ENCODE results near the gene CCT7.

- TF ChIP-seq JUND (IDR thresholded peaks at IDR 0.05; ENCODE audit: low read length) (no peak), EZH2 (IDR thresholded peaks at IDR 0.05; ENCODE audit: low read depth, low read length, severe bottlenecking) (no peak), POLR2A (IDR thresholded peaks at IDR 0.05; ENCODE audit: control extremely low read depth in 1 of 2, low read depth in 2 of 2, low read length in 2 of 2) (no peak), RFX5 (IDR thresholded peaks at IDR 0.05; ENCODE audit: borderline replicate concordance, low read depth, low read length) (no peak), BRCA1 (IDR thresholded peaks at IDR 0.05; ENCODE audit: low read depth, low read length) (no peak), SIRT6 (IDR thresholded peaks at IDR 0.05; ENCODE audit: low read length) (no peak), POLR2AphosphoS5 (IDR thresholded peaks at IDR 0.05; ENCODE audit: low read depth, low read length) (no peak), RXRA (IDR thresholded peaks at IDR 0.05; ENCODE audit: insufficient read depth, low read depth, low read length) (no peak)
- TF ChIP-seq, protein P1, sequence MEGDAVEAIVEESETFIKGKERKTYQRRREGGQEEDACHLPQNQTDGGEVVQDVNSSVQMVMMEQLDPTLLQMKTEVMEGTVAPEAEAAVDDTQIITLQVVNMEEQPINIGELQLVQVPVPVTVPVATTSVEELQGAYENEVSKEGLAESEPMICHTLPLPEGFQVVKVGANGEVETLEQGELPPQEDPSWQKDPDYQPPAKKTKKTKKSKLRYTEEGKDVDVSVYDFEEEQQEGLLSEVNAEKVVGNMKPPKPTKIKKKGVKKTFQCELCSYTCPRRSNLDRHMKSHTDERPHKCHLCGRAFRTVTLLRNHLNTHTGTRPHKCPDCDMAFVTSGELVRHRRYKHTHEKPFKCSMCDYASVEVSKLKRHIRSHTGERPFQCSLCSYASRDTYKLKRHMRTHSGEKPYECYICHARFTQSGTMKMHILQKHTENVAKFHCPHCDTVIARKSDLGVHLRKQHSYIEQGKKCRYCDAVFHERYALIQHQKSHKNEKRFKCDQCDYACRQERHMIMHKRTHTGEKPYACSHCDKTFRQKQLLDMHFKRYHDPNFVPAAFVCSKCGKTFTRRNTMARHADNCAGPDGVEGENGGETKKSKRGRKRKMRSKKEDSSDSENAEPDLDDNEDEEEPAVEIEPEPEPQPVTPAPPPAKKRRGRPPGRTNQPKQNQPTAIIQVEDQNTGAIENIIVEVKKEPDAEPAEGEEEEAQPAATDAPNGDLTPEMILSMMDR (IDR thresholded peaks at IDR 0.05; ENCODE audit: control extremely low read depth in 1 of 3, insufficient read depth in 1 of 3, low read depth in 1 of 3, low read length in 3 of 3): no peak
Observed at GRCh38 chr2:73243884-73244570, 9.9 kb downstream of the CCT7 start.

All from H1 (cell line).